GM15510 (cell line): Measurements from ENCODE around the gene ANGEL2.

Experiments
- POLR2A ChIP-seq: IDR thresholded peaks from 3 replicates; pipeline ENCODE4 v1.6.1; 2011; ENCODE audit warnings: borderline replicate concordance; ENCODE audit not compliant: insufficient read length; ENCODE audit errors: extremely low read depth

The ANGEL2 gene

DNA sequence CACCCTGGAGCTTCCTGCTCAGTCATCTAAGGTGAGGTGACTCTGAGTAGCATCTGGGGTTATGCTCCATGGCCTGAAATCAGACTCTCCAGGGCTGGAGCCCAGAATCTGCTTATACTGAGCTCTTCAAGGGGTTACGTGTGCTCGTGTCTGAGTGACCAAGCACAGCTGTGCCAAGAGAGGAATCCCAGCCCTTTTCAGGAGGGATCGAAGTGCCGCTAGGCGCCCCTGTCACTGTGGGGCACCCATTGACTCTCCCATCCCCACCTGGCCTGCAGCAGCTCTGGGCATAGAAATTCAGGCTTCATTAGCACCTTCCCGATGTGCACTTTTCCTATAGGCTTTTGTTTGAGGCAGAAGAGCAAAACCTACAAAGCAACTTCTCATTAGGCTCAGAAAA is 51.6 kb downstream of the ANGEL2 start:
- TF ChIP-seq POLR2A: no peak

DNA sequence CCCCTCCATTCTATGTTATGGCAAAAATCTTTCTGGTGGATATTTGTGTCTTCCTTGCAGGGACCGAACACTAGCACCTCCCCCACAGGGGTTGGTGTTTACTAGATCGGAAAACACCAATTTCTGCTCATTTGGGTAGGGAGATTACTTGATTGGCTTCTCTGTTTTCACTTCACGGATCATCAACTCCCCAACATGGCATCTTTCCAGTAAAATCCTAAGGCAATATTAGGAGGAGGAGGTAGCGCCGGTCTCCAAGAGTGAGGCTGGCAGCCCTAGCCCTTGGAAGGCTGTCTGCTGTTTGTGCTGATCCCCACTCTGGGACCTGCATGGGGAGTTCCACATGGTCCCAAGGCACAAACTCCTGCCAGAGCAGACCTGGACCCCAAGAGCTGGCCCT is 53.2 kb downstream of the ANGEL2 start:
- TF ChIP-seq POLR2A: no peak

DNA sequence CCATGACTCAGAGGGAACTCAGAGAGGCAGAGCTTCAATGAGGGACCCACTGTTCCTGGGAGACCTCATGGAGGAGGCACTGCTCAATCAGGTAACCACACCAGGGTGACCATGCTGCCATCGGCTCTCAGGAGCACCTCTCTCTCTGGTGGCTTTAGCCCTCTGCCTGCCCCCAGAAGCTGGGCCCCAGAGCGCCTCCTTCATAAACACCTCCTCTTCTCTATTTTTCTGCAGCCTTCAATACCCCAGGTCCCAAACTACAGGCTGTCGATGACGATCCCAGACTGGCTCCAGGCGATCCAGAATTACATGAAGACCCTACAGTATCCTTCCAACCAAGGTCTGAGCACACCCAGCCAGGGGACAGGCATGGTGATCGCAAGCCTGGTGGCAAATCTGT is 54.7 kb downstream of the ANGEL2 start:
- no peak for TF ChIP-seq POLR2A

DNA sequence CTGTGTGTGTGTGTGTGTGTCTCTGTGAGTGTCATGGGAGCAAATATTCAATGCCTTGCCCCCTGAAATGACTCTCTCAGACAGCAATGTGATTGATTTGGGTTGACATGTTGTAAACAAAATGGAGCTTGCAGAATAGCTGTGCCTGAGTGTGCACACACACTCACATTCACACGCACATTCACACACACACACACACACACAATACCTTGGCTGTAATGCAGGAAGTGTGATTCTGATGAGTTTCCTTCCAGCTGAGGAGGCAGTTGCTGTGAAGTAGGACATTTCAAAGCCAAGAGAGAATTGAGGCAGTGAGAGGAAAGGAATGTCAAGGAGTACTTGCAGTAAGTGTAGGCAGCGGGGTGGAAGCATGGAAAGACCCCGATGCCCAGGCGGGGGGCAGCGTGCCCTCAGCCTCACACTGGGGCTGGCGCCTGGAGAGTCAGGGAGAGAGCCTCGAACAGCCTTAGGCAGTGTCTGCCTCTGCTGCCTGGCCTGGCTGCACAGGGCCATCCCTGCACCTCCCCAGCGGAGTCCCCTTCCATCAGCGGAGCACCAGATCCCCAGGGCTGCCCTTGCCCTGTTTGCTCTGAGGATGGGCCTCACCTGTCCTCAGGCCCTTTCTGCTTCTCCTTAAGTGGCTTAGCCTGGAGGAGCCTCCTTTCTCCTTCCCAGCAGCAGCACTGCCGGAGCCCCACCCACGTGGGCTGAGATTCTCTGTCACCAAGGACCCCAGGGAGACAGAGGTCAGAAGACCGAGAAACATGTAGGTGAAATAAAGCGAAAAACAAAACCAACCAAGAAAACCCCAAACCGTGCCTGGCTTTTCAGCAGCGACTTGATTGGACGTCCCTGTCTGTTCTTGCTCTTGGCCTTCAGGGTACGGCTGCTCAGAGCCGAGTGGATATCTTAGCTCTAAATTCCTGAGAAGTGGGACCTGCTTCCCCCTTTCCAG is 56.1 kb downstream of the ANGEL2 start:
- no peak for TF ChIP-seq POLR2A

DNA sequence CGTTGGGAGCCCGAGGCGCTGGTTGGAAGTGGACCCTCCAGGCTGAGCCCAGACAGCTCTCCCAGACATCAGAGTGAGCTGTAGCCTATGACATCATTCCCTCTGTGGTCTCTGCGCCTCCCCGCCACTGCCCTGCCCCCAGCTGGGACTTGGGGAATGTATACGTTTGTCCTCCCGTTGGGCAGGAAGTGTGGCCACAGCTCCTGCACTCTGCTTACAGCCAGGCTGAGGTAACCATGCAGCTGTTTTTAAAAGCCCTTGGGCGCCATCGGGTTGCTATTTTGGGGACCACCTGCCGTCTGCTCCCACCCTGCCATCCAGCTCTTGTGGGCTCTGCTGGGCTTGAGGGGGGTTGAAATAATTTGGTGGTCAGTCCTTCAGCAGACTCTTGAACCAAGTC is 57.5 kb downstream of the ANGEL2 start:
- no peak for TF ChIP-seq POLR2A

DNA sequence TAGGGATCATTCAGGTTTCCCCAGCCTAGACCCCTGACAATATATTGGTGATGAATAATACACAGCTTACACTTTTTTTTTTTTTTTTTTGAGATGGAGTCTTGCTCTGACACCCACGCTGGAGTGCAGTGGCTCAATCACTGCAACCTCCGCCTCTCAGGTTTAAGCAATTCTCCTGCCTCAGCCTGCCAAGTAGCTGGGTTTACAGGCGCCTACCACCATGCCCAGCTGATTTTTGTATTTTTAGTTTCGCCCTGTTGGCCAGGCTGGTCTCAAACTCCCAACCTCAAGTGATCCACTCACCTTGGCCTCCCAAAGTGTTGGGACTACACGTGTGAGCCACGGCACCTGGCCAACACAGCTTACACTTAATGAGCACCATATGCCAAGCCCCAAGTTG is 58.1 kb downstream of the ANGEL2 start:
- TF ChIP-seq POLR2A: no peak

DNA sequence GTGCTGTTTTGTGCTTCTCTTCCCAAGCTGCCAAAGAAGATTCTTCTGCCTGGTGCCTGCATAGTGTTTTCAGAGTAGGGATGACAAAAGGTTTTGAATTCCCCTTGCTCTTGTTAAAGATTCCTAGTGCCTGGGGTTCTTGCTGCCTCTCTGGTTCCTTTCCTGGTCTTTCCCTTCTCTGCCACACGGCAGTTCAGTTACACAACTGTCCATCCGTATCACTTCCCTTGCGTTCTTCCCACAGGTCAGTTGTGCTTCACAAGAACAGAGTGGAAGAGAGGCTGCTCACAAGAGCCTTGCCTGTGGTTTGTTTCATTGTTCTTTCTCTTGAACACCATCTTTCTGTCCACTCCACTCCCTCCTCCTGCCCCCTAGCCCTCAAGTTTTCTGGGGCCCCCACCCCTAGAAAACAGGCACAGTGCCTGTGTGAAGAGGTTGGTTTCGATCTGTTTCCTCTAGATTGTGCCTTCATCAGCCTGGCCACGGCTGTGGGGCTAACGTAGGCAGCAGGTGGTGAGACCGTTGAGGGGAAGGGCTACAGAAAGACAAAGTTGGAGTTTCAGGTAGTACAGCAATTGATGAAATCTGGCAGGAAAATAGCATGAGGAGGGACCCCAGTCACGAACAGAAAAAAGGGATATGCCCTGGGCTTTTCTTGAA is 59.6 kb downstream of the ANGEL2 start:
- TF ChIP-seq POLR2A: no peak

DNA sequence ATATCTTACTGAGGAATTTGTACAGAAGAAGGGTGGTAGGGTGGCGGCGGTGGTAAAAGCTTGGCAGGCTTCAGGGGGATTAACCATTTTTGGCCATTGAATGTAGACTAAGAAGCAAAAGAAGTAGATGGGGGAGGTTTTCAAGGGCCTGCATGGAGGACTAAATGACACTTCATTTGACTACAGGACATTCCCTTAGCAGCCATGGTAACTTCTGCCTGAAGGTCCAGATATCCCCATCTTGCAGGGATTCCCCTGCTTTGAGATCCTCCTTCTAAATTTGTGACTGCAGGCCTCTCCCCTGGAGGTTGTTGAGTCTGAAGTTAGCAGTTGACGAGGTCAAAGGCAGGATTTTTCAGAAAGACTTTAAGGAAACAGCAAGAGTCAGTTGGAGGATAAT is 60.6 kb downstream of the ANGEL2 start:
- TF ChIP-seq POLR2A: no peak

DNA sequence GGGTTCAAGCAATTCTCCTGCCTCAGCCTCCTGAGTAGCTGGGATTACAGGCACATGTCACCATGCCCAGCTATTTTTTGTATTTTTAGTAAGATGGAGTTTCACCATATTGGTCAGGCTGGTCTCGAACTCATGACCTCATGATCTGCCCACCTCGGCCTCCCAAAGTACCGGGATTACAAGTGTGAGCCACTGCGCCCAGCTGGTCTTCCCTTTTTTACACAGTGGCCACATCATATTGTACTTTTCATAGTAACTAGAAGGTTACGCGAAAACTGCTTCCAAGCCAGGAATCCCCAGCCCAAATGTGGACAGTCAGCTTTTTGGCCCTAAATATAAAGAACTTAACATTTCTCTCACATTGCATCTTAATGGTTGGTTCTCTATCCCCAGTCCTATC is 61.2 kb downstream of the ANGEL2 start:
- TF ChIP-seq POLR2A: no peak

DNA sequence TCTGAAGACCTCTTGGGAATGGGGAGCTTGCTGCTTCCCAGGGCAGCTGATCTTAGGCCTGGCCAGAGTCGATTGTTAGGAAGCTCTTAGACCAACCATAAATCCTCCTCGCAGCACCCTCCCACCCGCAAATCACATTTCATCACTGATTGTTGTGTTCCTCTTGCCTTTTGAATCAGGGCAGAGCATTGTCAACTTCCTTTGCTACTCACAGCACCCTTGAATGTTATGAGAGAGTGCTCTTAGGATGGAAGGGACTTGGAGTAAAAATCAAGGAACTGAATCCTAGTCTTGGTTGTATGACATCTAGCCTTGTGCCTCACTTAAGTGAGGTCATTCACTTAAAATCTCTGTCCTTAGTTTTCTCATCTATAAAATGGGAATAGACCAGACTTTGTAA is 62.3 kb downstream of the ANGEL2 start:
- no peak for TF ChIP-seq POLR2A

DNA sequence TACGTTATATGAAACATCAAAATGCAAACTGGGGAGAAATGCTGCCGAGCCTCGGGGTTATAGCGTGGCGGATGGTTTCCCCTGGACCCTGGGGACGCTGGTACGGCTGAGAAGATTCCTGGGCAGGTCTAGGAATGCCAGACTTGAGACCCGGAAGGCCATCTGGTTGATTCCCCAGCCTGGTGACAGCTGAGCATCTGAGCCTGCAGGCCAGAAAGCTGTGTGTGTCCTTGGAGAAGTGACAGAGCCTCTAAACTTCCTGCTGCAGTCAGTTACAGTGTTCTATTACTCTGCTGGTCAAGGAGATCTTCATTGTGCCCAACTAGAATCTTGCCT is 63.1 kb downstream of the ANGEL2 start:
- no peak for TF ChIP-seq POLR2A

DNA sequence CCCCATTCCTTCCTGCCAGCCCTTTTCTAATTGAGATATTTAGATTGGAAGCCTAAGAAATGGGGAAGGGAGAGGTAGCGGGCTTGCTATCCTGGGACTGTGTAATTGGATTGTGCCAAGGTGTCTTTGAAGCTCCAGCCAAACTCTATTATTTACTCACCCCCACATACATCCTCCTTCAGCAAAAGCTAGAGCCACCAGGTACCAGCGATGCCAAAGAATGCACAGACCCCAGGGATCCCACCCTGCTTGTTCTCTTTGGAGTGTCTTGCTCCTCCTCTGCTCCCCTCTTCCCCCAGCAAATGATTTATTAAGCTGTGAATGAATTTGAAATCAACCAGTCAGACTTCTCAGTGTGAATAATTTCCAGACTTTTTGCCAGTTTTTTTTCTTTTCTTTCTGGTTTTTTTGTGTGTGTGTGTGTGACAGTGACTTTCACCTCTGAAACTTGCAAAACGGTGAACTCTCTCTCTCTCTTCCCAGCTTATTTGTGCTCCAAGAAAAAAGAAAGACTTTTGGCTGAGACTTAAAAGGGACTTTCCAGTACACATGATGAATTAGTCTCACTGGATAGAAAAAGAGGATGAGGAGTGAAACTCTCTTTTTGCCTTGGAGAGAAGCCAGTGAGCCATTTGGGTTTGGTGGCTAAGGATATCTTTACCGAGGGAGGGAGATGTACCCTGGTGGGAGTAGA is 63.6 kb downstream of the ANGEL2 start:
- no peak for TF ChIP-seq POLR2A

DNA sequence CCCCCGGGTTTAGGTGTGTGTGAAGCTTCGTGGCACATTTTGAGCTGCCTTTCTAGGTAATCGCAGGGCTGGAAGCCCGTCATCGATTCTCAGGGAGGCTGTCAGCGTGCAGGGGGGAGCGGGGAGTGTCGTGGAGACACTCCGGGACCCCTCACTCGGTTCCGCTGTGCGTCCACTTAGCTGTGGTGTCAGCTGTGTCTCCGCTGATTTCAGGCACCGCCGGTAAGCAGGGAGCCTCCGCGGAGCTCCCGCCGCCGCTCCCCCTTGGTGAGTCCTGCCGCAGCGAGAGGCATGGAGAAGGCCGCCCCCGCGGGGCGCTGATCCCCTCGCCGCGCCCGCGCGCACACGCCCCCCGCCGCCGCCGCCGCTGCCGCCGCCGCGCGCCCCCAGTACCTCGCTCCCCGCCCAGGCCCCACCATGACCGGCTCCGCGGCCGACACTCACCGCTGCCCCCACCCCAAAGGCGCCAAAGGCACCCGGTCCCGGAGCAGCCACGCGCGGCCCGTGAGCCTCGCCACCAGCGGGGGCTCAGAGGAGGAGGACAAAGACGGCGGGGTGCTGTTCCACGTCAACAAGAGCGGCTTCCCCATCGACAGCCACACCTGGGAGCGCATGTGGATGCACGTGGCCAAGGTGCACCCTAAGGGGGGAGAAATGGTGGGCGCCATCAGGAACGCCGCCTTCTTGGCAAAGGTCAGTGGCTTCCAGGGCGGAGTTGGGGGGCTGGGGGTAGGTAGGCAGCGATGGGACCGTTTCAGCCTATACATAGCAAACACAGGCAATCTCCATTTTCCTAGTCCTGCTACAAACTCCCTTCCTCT is 64.3 kb downstream of the ANGEL2 start:
- no peak for TF ChIP-seq POLR2A

DNA sequence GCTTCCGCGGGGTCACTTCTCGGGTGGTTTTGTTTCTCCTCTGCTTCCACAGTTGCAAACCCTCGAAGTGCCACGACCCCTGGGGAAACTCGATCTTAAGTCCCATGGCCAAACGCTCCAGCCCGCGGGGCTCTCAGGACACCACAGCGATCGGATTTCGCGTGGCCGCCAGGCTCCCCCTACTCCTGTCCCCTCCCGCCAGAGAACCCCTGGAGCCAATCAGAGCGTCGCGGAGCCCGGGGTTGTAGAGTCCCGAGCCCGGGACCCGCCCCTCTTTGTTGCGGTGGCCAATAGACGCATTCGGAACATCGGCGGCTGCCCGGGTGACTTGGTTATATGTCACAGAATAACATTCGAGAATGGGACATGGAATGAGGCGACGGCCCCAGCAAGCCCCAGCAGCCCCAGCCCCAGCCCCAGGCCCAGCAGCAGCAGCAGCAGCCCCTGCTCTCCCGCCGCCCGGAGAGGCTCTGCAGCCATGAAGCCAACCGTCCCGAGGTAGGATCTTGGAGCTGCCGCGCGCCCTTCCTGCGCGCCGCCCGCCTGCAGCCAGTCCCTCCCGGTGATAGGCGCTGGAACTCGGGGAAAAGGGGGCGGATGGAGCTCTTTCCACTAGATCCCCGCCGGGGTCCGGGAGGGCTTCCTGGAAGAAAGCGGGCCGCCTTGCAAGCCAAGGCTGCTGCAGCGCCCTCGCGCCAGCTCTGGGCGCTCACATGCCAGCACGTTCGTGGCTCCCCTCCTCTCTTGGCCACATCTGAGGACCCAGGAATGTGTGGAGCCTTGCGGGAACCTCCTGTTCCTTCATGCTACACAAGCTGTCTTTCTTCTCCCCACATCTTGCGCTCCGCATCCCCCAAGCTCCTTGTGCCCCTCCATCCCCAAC is 65.2 kb downstream of the ANGEL2 start, which contains the start of gene VASH2:
Gene VASH2, plus strand, starts transcription at position 299 of the 883 bp plus-strand sequence. CDS start 1,002 bp downstream, outside the sequence.
- TF ChIP-seq POLR2A: peak; percentile 48

DNA sequence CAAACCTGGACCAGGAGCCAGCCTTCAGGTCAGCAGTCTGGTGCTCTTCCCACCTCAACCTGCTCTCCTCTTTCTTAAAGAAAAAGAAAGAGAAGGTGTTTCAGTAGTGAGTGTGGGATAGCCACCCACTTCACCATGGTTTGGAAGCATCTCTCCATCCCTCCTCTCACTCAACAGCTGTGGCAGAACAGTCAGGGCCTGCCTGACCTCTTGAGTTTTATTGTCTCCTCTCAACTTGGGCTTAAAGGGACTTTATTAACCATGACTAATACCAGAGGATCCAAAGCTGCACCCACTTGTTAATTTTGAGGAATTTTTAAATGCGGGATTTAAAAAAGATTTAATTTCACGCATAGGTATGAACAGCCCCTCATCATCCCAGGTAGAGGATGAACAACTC is 65.9 kb downstream of the ANGEL2 start:
- no peak for TF ChIP-seq POLR2A

DNA sequence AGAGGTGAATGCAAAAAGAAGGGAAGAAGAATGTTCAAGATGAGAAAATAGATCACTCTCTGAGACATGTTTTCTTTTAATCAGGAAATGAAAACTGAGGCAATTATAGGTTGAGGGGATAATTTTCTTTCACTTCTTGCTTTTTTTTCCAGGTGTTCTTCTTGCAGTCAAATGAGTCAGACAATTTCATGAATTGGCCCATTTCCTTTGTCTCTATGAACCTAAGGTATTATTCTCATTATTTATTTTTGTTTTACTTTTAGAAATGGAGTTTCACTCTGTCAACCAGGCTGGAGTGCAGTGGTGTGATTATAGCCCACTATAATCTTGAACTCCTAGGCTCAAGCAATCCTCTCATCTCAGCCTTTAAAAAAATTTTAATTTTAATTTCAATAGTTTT is 68.8 kb downstream of the ANGEL2 start:
- TF ChIP-seq POLR2A: no peak
